ENCODE results near the gene ANKRD31. TPM values are rescaled to one million over a fixed set of nuclear protein-coding genes. Genes with fewer than 3 reads are reported as not detected.
"Not testable (repeated sequence)": the region's sequence is repeated elsewhere in the genome, so short reads cannot be mapped to it uniquely, and the experiment has no call there.

Gene ANKRD31
- total RNA-seq, 4 donors from 2014 or later = 0.12 to 0.79 (median 0.37) TPM

DNA sequence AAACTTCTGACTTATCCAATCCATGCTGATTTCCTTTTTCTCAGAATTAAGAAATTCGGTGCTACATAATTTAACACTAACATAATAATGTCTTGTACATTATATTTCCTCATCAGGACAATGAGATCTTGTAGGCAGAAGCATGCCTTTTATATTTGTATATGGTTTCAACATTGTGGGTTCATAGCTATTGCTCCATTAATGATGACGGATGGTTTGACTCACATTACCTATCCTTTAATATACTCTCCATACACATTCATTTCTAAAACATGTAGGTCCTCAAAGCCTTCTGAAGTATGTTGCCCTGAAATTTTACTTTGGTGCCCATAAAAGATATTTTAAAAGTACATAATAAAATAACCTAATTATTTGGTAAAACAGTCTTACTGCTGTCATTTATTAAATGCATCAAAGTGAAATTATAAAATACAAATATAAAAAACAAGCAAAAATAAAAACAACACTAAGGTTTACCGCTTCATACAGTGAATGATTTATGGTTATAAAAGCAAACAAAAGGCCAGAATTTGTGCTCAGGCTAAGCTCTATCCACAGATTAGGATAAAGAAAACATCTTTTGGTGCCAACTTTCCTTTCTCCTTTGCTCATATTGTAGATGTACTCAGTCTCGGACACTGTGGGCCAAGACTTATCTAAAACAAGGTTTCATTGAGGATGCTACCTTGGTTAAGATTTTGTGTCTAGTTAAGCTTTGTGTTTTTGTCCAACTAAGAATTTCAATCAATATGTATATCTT, 123.1 kb downstream of the ANKRD31 start:
- no peak for TF ChIP-seq CTCF (IDR thresholded peaks at IDR 0.05)
- ATAC-seq (ENCODE audit: low FRiP score) (no peak), DNase-seq (ENCODE audit: low spot score) (no peak)

- TF ChIP-seq CTCF (IDR thresholded peaks at IDR 0.05) = no peak
- ATAC-seq (ENCODE audit: low FRiP score) (no peak), DNase-seq (ENCODE audit: low spot score) (no peak)
Measured at GRCh38 chr5:75108931-75109596, 127.6 kb downstream of the ANKRD31 start.

GRCh38 chr5:75108515-75108914, 128.2 kb downstream of the ANKRD31 start:
- ATAC-seq (ENCODE audit: low FRiP score) (no peak), DNase-seq (ENCODE audit: low spot score) (no peak)
- TF ChIP-seq CTCF (IDR thresholded peaks at IDR 0.05) = no peak

- not testable (repeated sequence) for DNase-seq (ENCODE audit: low spot score); ATAC-seq (ENCODE audit: low FRiP score)
Measured at GRCh38 chr5:75095956-75096355, 140.7 kb downstream of the ANKRD31 start.

GRCh38 chr5:75091597-75091996, 145.1 kb downstream of the ANKRD31 start:
- DNase-seq (ENCODE audit: low spot score) (no peak), ATAC-seq (ENCODE audit: low FRiP score) (no peak)
- no peak for TF ChIP-seq CTCF (IDR thresholded peaks at IDR 0.05)

DNA sequence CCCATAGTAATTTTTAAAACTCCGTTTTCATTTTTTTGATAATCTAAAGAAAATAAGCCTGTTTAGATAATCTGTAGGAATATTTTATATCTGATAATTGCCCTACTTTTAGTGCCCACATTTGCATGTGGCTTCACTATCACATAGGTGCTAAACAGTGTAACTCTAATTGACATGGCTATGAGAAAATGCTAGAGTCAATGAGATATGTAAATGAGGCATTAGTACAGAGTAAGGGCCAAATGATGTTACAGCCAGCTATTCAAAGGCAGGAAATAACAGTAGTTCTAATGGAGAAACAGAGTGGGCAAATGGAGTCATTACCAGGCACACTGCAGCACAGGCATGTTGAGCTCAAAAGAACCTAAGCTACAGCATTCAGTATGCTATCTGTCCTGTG, 147.0 kb downstream of the ANKRD31 start:
- DNase-seq (ENCODE audit: low spot score) (no peak), ATAC-seq (ENCODE audit: low FRiP score) (no peak)
- no peak for TF ChIP-seq CTCF (IDR thresholded peaks at IDR 0.05)

- ATAC-seq (ENCODE audit: low FRiP score) (no peak), DNase-seq (ENCODE audit: low spot score) (no peak)
- TF ChIP-seq CTCF (IDR thresholded peaks at IDR 0.05) = no peak
Measured at GRCh38 chr5:75089137-75089536, 147.5 kb downstream of the ANKRD31 start.
